ENCODE results near the gene MRPL45.

GRCh38 chr17:38344420-38344745 is 47.4 kb downstream of the MRPL45 start:
- TF ChIP-seq CTCF (IDR thresholded peaks at IDR 0.05; ENCODE audit: low read depth, low read length) (no peak), EZH2phosphoT487 (IDR thresholded peaks at IDR 0.05; ENCODE audit: low read depth) (no peak)

Measured in OCI-LY3 (cell line).